Endothelial cell of umbilical vein (primary cell): ENCODE measurements around the gene GDF2.

ENCODE experiments used
- CTCF ChIP-seq, 2 donors: IDR thresholded peaks; 1 replicate in 1 of 2; 2 replicates in 1 of 2; pipeline ENCODE4 v1.5.1; 2011; ENCODE audit warnings: low read length in 2 of 2, mild to moderate bottlenecking in 2 of 2, moderate library complexity in 2 of 2, control low read depth in 1 of 2, inconsistent platforms in 1 of 2, low read depth in 1 of 2; ENCODE audit not compliant: insufficient read depth in 1 of 2; ENCODE audit errors: extremely low read depth in 1 of 2
- EZH2 ChIP-seq: IDR thresholded peaks from 2 replicates; pipeline ENCODE4 v1.6.1; 2012; ENCODE audit warnings: borderline replicate concordance, low read depth, mild to moderate bottlenecking, moderate library complexity, low read length, inconsistent platforms; ENCODE audit not compliant: severe bottlenecking
- MAX ChIP-seq: IDR thresholded peaks from 2 replicates; pipeline ENCODE4 v1.6.1; 2011; ENCODE audit not compliant: insufficient read depth, insufficient read length
- MYC ChIP-seq: IDR thresholded peaks from one replicate; pipeline ENCODE4 v1.6.1; 2011; ENCODE audit warnings: mild to moderate bottlenecking, low read depth, low read length
- POLR2A ChIP-seq: IDR thresholded peaks from 2 replicates; pipeline ENCODE4 v1.6.1; 2012; ENCODE audit warnings: low read depth, mild to moderate bottlenecking, control low read depth, low read length
- POLR2AphosphoS5 ChIP-seq: IDR thresholded peaks from 2 replicates; pipeline ENCODE4 v1.6.1; 2012; ENCODE audit warnings: low read depth, mild to moderate bottlenecking, control low read depth, low read length, moderate library complexity; ENCODE audit not compliant: insufficient read depth

- TF ChIP-seq EZH2 (no peak), POLR2A (no peak), CTCF (IDR thresholded peaks at IDR 0.05; ENCODE audit: extremely low read depth in 1 of 2, insufficient read depth in 1 of 2, low read depth in 1 of 2, low read length in 2 of 2) (no peak), POLR2AphosphoS5 (no peak), MAX (no peak), MYC (no peak)
Measured at GRCh38 chr10:47336387-47337134, 14.3 kb downstream of the GDF2 start.
